Measurements from ENCODE around the gene DLG2. TPM values are rescaled to one million over a fixed set of nuclear protein-coding genes. Genes with fewer than 3 reads are reported as not detected.

Gene DLG2
- total RNA-seq, 1 experiment from 2014 or later, result 17.5 TPM

- TF ChIP-seq ZNF512 (CRISPR knock-in tag; IDR thresholded peaks at IDR 0.05; ENCODE audit: borderline replicate concordance) (no peak), NR1H2 (CRISPR knock-in tag; IDR thresholded peaks at IDR 0.05) (no peak), PRDM15 (CRISPR knock-in tag; IDR thresholded peaks at IDR 0.05) (no peak), NR3C1 (CRISPR knock-in tag; conservative IDR thresholded peaks at IDR 0.05; ENCODE audit: low read depth) (no peak), ETV6 (CRISPR knock-in tag; IDR thresholded peaks at IDR 0.05) (no peak), MAX (CRISPR knock-in tag; IDR thresholded peaks at IDR 0.05) (no peak), MYBL2 (CRISPR knock-in tag; IDR thresholded peaks at IDR 0.05) (no peak), NFE2L1 (CRISPR knock-in tag; IDR thresholded peaks at IDR 0.05) (no peak), ZNF396 (CRISPR knock-in tag; IDR thresholded peaks at IDR 0.05; ENCODE audit: borderline replicate concordance) (no peak)
These were observed 1694.1 kb downstream of the DLG2 start (continued) for GRCh38 chr11:83933008-83933407.

GRCh38 chr11:83927422-83927821 is 1699.7 kb downstream of the DLG2 start:
- POLR2A ChIA-PET, result no interaction called here
- ATAC-seq, result no peak

More at GRCh38 chr11:83927422-83927821, 1699.7 kb downstream of the DLG2 start:
- H3K4me3 Mint-ChIP-seq, result no peak overlapping the region
- no peak overlapping the region for H3K27ac Mint-ChIP-seq
- CTCF ChIA-PET, result no interaction called here
- H3K9me3 Mint-ChIP-seq, result no peaks in the 10 kb centered on the region
- no peaks in the 10 kb centered on the region; the same call in 1 of the 2 replicates for H3K4me1 Mint-ChIP-seq
- H3K27me3 Mint-ChIP-seq (ENCODE audit: low read depth), result no peaks in the 10 kb centered on the region
- no peak for TF ChIP-seq NFE2L1 (CRISPR knock-in tag; IDR thresholded peaks at IDR 0.05)
- TF ChIP-seq ZNF532 (CRISPR knock-in tag; IDR thresholded peaks at IDR 0.05; ENCODE audit: borderline replicate concordance), result no peak
- no peak for TF ChIP-seq MYBL2 (CRISPR knock-in tag; IDR thresholded peaks at IDR 0.05)
- no peak for TF ChIP-seq FOXK1 (CRISPR knock-in tag; IDR thresholded peaks at IDR 0.05)
- no peak for TF ChIP-seq JAZF1 (CRISPR knock-in tag; IDR thresholded peaks at IDR 0.05)
- no peak for TF ChIP-seq ZNF396 (CRISPR knock-in tag; IDR thresholded peaks at IDR 0.05; ENCODE audit: borderline replicate concordance)
- TF ChIP-seq JUN (CRISPR knock-in tag; IDR thresholded peaks at IDR 0.05), result no peak
- TF ChIP-seq ZNF121 (CRISPR knock-in tag; IDR thresholded peaks at IDR 0.05), result no peak
- no peak for TF ChIP-seq HMGA2 (CRISPR knock-in tag; IDR thresholded peaks at IDR 0.05)
- no peak for TF ChIP-seq ZNF138 (CRISPR knock-in tag; conservative IDR thresholded peaks at IDR 0.05)
- TF ChIP-seq ZNF219 (CRISPR knock-in tag; IDR thresholded peaks at IDR 0.05; ENCODE audit: borderline replicate concordance), result no peak
- no peak for TF ChIP-seq NR2C2 (CRISPR knock-in tag; IDR thresholded peaks at IDR 0.05)
- TF ChIP-seq ATF1 (CRISPR knock-in tag; IDR thresholded peaks at IDR 0.05), result no peak
- no peak for TF ChIP-seq SOX15 (CRISPR knock-in tag; IDR thresholded peaks at IDR 0.05)
- TF ChIP-seq FOXP1 (CRISPR knock-in tag; IDR thresholded peaks at IDR 0.05; ENCODE audit: borderline replicate concordance), result no peak
- no peak for TF ChIP-seq MLX (CRISPR knock-in tag; IDR thresholded peaks at IDR 0.05)
- TF ChIP-seq ZMAT4 (CRISPR knock-in tag; IDR thresholded peaks at IDR 0.05), result no peak
- no peak for DNase-seq (ENCODE audit: low spot score)
- no peaks in the 10 kb centered on the region for H3K36me3 Mint-ChIP-seq

Data from WTC11 (cell line).